GM12801 (cell line): ENCODE measurements around the gene ROBO1.

Experiments
- CTCF ChIP-seq: IDR thresholded peaks from one replicate; pipeline ENCODE4 v1.5.1; 2011; ENCODE audit warnings: control low read depth; ENCODE audit not compliant: insufficient read length; ENCODE audit errors: extremely low read depth

The ROBO1 gene

GRCh38 chr3:79125313-79125984 is 642.3 kb downstream of the ROBO1 start:
- no peak for TF ChIP-seq CTCF

GRCh38 chr3:79115458-79115857 is 652.3 kb downstream of the ROBO1 start:
- TF ChIP-seq CTCF, result no peak

GRCh38 chr3:79113876-79114275 is 653.9 kb downstream of the ROBO1 start:
- no peak for TF ChIP-seq CTCF

DNA sequence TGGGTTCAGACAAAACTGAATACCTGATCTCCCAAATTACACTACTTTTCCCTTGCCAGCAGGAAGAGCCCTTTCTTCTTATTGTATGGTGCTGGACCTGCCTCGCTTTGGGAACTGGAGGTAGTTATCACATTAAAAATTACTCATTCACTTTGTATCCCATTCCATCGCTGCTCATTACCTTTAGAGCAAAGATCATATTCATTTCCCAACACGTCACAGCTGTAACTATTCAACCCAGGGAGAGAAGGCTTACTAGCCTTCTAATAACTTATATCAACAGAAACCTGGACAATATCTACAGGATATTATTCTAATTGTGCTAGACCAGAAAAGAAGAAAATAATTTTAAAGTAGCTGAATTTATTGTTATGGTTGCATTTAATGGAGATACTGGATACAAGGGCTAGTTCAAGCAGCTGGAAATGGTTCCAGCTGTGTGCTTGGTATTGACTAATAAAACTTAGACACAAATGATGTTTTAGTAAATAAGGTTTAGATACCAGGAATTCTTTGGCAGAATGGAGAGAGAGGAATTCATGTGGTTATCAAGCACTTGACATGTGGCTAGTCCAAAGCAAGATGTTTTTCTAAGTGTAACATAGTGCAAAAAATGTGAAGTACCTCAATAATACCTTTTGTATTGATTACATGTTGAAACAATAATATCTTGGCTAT is 656.3 kb downstream of the ROBO1 start:
- TF ChIP-seq CTCF, result no peak

DNA sequence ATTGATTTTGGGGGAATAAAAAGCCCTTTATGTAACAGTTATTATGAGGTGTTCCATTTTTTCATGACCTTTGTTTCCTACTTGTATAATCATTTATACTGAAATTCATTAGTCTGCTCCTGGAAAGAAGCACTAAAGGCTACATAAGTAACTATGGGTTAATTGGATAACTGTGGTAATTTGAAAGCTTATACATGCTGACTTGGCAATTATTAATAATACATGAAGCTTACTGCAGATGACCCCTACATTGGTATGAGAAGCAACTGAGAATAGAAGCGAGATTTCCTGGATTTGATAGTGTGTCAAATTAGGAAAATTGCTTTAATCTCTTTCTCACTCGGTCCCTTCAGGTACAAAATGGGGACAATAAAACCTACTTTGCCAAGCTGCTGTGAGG is 658.0 kb downstream of the ROBO1 start:
- no peak for TF ChIP-seq CTCF

DNA sequence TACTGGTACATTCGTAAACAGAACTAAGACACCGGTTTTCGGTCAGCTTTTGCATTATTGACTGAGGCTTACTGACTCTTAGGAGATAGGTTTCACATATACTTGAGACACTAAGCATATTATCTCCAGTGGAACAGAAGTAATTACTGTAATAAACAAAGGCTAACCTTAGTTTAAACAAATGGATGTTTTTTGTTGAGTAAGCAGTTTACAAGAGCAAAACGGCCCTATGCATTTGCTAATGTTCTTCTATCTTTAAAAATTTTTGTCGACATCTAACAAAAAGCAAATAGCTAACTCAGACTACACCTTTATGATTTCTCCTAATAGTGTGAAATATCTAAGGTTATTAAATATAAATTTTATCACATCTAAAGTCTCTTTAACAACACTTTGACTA is 664.5 kb downstream of the ROBO1 start:
- TF ChIP-seq CTCF, result no peak

DNA sequence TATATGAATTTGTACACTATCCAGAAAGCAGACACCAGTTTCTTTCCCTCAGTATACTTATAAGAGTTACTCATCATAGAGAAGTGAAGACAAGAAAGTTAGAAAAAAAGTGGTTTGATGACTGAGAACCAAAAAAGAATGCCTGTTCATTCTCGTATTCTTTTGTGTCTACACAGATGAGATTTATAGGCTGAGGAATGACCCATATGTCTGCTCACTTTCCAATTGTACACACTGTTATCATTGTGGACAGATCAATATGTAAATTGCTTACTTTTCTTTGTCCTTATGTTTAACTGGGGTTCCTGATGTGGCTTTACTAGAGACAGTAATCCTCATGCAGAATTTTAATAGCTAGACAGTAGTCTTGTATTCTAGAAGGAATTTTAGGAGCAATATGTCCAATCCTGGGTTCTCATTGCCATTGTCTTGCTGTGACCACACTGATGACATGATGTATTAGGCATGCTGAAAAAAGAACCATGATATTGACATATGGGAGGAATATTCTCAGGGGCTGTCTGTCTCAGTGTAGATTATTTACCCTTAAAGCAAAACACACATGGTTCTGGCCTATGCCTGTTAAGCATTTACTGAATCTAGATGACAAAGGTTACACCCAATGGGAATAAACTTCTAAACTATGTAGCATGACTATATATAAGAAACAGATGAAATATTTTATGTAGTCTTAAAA is 669.7 kb downstream of the ROBO1 start:
- TF ChIP-seq CTCF, result no peak
